ENCODE measurements around the gene CBX2. TPM values are rescaled to one million over a fixed set of nuclear protein-coding genes. Genes with fewer than 3 reads are reported as not detected.

Gene CBX2
- total RNA-seq, 1 donor = 0.86 TPM

- no peak overlapping the region for H3K4me3 ChIP-seq (ENCODE audit: low read depth, low read length)
- DNase-seq (ENCODE audit: low read depth) = no peak
- TF ChIP-seq CTCF (IDR thresholded peaks at IDR 0.05; ENCODE audit: insufficient read depth, low read depth, low read length) = no peak
These were observed 39.3 kb upstream of the CBX2 start for GRCh38 chr17:79738643-79739042.

GRCh38 chr17:79739148-79740062 lies 38.5 kb upstream of the CBX2 start:
- DNase-seq (ENCODE audit: low read depth) = no peak
- no peak for TF ChIP-seq CTCF (IDR thresholded peaks at IDR 0.05; ENCODE audit: insufficient read depth, low read depth, low read length)
- no peak overlapping the region for H3K4me3 ChIP-seq (ENCODE audit: low read depth, low read length)

GRCh38 chr17:79740413-79740812 lies 37.5 kb upstream of the CBX2 start:
- DNase-seq (ENCODE audit: low read depth) = no peak
- TF ChIP-seq CTCF (IDR thresholded peaks at IDR 0.05; ENCODE audit: insufficient read depth, low read depth, low read length) = no peak
- no peak overlapping the region for H3K4me3 ChIP-seq (ENCODE audit: low read depth, low read length)

- no peak for DNase-seq (ENCODE audit: low read depth)
- TF ChIP-seq CTCF (IDR thresholded peaks at IDR 0.05; ENCODE audit: insufficient read depth, low read depth, low read length) = no peak
- H3K4me3 ChIP-seq (ENCODE audit: low read depth, low read length) = no peak overlapping the region
These were observed 36.6 kb upstream of the CBX2 start for GRCh38 chr17:79741401-79741750.

- TF ChIP-seq CTCF (IDR thresholded peaks at IDR 0.05; ENCODE audit: insufficient read depth, low read depth, low read length) = peak; percentile 93
- peak; percentile 42 for DNase-seq (ENCODE audit: low read depth)
- no peak overlapping the region for H3K4me3 ChIP-seq (ENCODE audit: low read depth, low read length)
These were observed 36.0 kb upstream of the CBX2 start for GRCh38 chr17:79741751-79742588.

GRCh38 chr17:79742589-79742918 lies 35.4 kb upstream of the CBX2 start:
- no peak for DNase-seq (ENCODE audit: low read depth)
- TF ChIP-seq CTCF (IDR thresholded peaks at IDR 0.05; ENCODE audit: insufficient read depth, low read depth, low read length) = no peak
- no peak overlapping the region for H3K4me3 ChIP-seq (ENCODE audit: low read depth, low read length)
